DND-41 (cell line): ENCODE results near the gene LAG3.

Experiments used
- ATAC-seq: fragments of 200-7000 bp; cut with Tn5 transposase; 3 replicates; pipeline ENCODE4 v1.9.1; 2021; ENCODE audit warnings: low read depth; ENCODE audit not compliant: insufficient read depth
- DNase-seq: peaks from one replicate; pipeline ENCODE4 v3.0.0-alpha.2; 2020
- H2AFZ ChIP-seq: 2 replicates; pipeline ENCODE4 v1.6.0; 2012; ENCODE audit warnings: low read depth, low read length
- H3K27ac ChIP-seq: 2 replicates; pipeline ENCODE4 v1.5.1; 2012; ENCODE audit warnings: low read length, inconsistent platforms
- H3K27me3 ChIP-seq: fragments of 200-600 bp; sonication (generic); 2 replicates; pipeline ENCODE4 v1.6.0; 2012; ENCODE audit warnings: low read length, mild to moderate bottlenecking, inconsistent platforms; ENCODE audit not compliant: insufficient read depth, poor library complexity
- H3K36me3 ChIP-seq: 2 replicates; pipeline ENCODE4 v1.5.1; 2012; ENCODE audit warnings: low read length, inconsistent platforms; ENCODE audit not compliant: insufficient read depth
- H3K4me1 ChIP-seq: 2 replicates; pipeline ENCODE4 v1.5.1; 2012; ENCODE audit warnings: mild to moderate bottlenecking, low read length; ENCODE audit not compliant: insufficient read depth
- H3K4me2 ChIP-seq: 2 replicates; pipeline ENCODE4 v1.6.0; 2012; ENCODE audit warnings: mild to moderate bottlenecking, moderate library complexity, low read length, inconsistent platforms; ENCODE audit not compliant: insufficient read depth
- H3K4me3 ChIP-seq, 2 experiments: fragments of 200-600 bp in 1 of 2; shearing (Covaris generic) in 1 of 2; 2 replicates each; pipeline ENCODE4 v1.5.1; 2012 to 2016; ENCODE audit warnings: inconsistent platforms in 2 of 2, low read length in 2 of 2, mild to moderate bottlenecking in 2 of 2, low read depth in 1 of 2, moderate library complexity in 1 of 2
- H3K79me2 ChIP-seq: 2 replicates; pipeline ENCODE4 v1.6.0; 2012; ENCODE audit warnings: low read length, inconsistent platforms; ENCODE audit not compliant: insufficient read depth
- H3K9ac ChIP-seq: 2 replicates; pipeline ENCODE4 v1.6.0; 2012; ENCODE audit warnings: low read depth, mild to moderate bottlenecking, inconsistent platforms, low read length, moderate library complexity
- H3K9me3 ChIP-seq: 2 replicates; pipeline ENCODE4 v1.5.1; 2012; ENCODE audit warnings: low read length, moderate library complexity, mild to moderate bottlenecking, inconsistent platforms; ENCODE audit not compliant: insufficient read depth, severe bottlenecking
- H4K20me1 ChIP-seq: 2 replicates; pipeline ENCODE4 v1.6.0; 2012; ENCODE audit warnings: low read length; ENCODE audit not compliant: insufficient read depth
- CTCF ChIP-seq: IDR thresholded peaks from 2 replicates; pipeline ENCODE4 v1.5.1; 2012; ENCODE audit warnings: borderline replicate concordance, low read length, moderate library complexity, mild to moderate bottlenecking; ENCODE audit not compliant: poor library complexity, severe bottlenecking; ENCODE audit errors: extremely low read depth
- EZH2 ChIP-seq: IDR thresholded peaks from 3 replicates; pipeline ENCODE4 v1.6.1; 2012; ENCODE audit warnings: borderline replicate concordance, low read depth, mild to moderate bottlenecking, moderate library complexity, low read length, inconsistent platforms; ENCODE audit not compliant: severe bottlenecking

LAG3 gene

GRCh38 chr12:6772331-6772695 is at the start of gene LAG3:
LAG3 (plus strand) TSS chr12:6772520; CDS start chr12:6772853, 333 bp downstream.
- no peak within 1 kb of the TSS for H3K9ac ChIP-seq
- H3K4me2 ChIP-seq, result no peak within 1 kb of the TSS
- H3K4me3 ChIP-seq, result no peak within 1 kb of the TSS
- no peaks in the 10 kb centered on the region for H3K79me2 ChIP-seq
- no peak for ATAC-seq
- H3K36me3 ChIP-seq, result no peaks in the 10 kb centered on the region
- H3K27ac ChIP-seq, result no peak within 1 kb of the TSS
- H2AFZ ChIP-seq, result no peak within 1 kb of the TSS
- H3K4me1 ChIP-seq, result peaks cover 5% of the 10 kb centered on the region
- H4K20me1 ChIP-seq, result peaks cover 11% of the 10 kb centered on the region
- no peak for TF ChIP-seq EZH2
- no peak for TF ChIP-seq CTCF
- no peak for DNase-seq
- H3K9me3 ChIP-seq, result no peaks in the 10 kb centered on the region
- H3K27me3 ChIP-seq, result peaks cover 17% of the 10 kb centered on the region

GRCh38 chr12:6722863-6723262 is 49.5 kb upstream of the LAG3 start:
- H3K79me2 ChIP-seq, result peaks cover 14% of the 10 kb centered on the region
- TF ChIP-seq EZH2, result no peak
- no peak for TF ChIP-seq CTCF
- DNase-seq (no peak), ATAC-seq (no peak)
- peak overlapping the region in 1 of 2 experiments; percentile 69; a peak in 2 of 4 replicates for H3K4me3 ChIP-seq
- no peaks in the 10 kb centered on the region for H3K27me3 ChIP-seq
- peaks cover 5% of the 10 kb centered on the region for H3K36me3 ChIP-seq
- H3K4me1 ChIP-seq, result peaks cover 29% of the 10 kb centered on the region
- H3K9me3 ChIP-seq, result no peaks in the 10 kb centered on the region
- no peak overlapping the region for H3K27ac ChIP-seq
- no peaks in the 10 kb centered on the region for H4K20me1 ChIP-seq
- peak overlapping the region; percentile 90; the same call in 1 of the 2 replicates for H3K4me2 ChIP-seq
- peak overlapping the region; percentile 62 for H3K9ac ChIP-seq
- H2AFZ ChIP-seq, result peak overlapping the region; percentile 48

- H3K4me1 ChIP-seq, result peaks cover 29% of the 10 kb centered on the region
- DNase-seq (peak; percentile 98), ATAC-seq (peak; percentile 94)
- H3K79me2 ChIP-seq, result peaks cover 14% of the 10 kb centered on the region
- peak within 1 kb of the TSS; percentile 62 for H3K9ac ChIP-seq
- H4K20me1 ChIP-seq, result no peaks in the 10 kb centered on the region
- TF ChIP-seq EZH2 (no peak), CTCF (no peak)
- H3K27ac ChIP-seq, result peak within 1 kb of the TSS; percentile 77
- H2AFZ ChIP-seq, result peak within 1 kb of the TSS; percentile 85
- peaks cover 14% of the 10 kb centered on the region for H3K36me3 ChIP-seq
- H3K4me2 ChIP-seq, result peak within 1 kb of the TSS; percentile 90
- peak within 1 kb of the TSS; percentile 30 to 69; a peak in 3 of 4 replicates for H3K4me3 ChIP-seq
- no peaks in the 10 kb centered on the region for H3K9me3 ChIP-seq
- no peaks in the 10 kb centered on the region for H3K27me3 ChIP-seq
Observed at GRCh38 chr12:6723607-6724408, 48.5 kb upstream of the LAG3 start, which contains the start of gene COPS7A. COPS7A (plus strand) TSS chr12:6724046; CDS start chr12:6724657, 611 bp downstream.
